K562 (cell line): ENCODE results near the gene ELMO1. TPM values are rescaled to one million over a fixed set of nuclear protein-coding genes. Genes with fewer than 3 reads are reported as not detected.

Experiments
- ATAC-seq: fragments of 200-7000 bp; cut with Tn5 transposase; 3 replicates; pipeline ENCODE4 v1.9.1; 2020; ENCODE audit warnings: moderate library complexity
- BruUV-seq: library from RNA; stranded (reverse); fragments of 400-500 nt; replicated peaks from 2 replicates; lab custom pipeline; 2021; lab: Mats Ljungman, UMichigan
- CTCF ChIA-PET: fragments of 300-600 bp; formaldehyde crosslinking; extraction: SDS; loops from one replicate; lab custom pipeline; 2021; ENCODE audit warnings: low intra/inter-chr PET ratio; lab: Yijun Ruan, JAX
- POLR2A ChIA-PET: fragments of 300-600, 350-650 bp; sonication (Branson Sonifier 250); formaldehyde crosslinking; extraction: SDS; loops from one replicate; lab custom pipeline; 2021; ENCODE audit warnings: antibody characterized with exemption, inconsistent platforms; lab: Yijun Ruan, JAX
- DNase-seq, 4 experiments: peaks; one replicate each; pipeline versions ENCODE4 v3.0.0 to v3.0.0-alpha.2; 2011 to 2018; ENCODE audit warnings: low spot score in 3 of 4, mixed read lengths in 3 of 4; ENCODE audit errors: extremely low read depth in 1 of 4
- FAIRE-seq: peaks from 2 replicates; lab custom pipeline; 2011; peaks lifted over from hg19 to GRCh38; lab: Jason Lieb, UNC
- H2AFZ ChIP-seq: 2 replicates; pipeline ENCODE4 v1.6.0; 2011; ENCODE audit warnings: low read depth, low read length, control low read depth, inconsistent platforms
- H3K27ac ChIP-seq: fragments of 200-600 bp; 3 replicates; pipeline ENCODE4 v1.8.0; 2011; ENCODE audit warnings: low read depth, mild to moderate bottlenecking, control low read depth, inconsistent platforms, low read length, moderate library complexity, mixed read lengths; ENCODE audit errors: extremely low read depth
- H3K27me3 ChIP-seq, 2 experiments: fragments of 300-600 bp in 1 of 2; 2 replicates in 1 of 2; 3 replicates in 1 of 2; pipeline versions ENCODE4 v1.6.0 to v1.8.0; 2011; ENCODE audit warnings: inconsistent platforms in 2 of 2, low read length in 2 of 2, mild to moderate bottlenecking in 1 of 2, mixed read lengths in 1 of 2, moderate library complexity in 1 of 2; ENCODE audit not compliant: control insufficient read depth in 2 of 2, insufficient read depth in 2 of 2
- H3K36me3 ChIP-seq: fragments of 300-600 bp; 3 replicates; pipeline ENCODE4 v1.8.0; 2011; ENCODE audit warnings: mild to moderate bottlenecking, low read length, inconsistent platforms; ENCODE audit not compliant: control insufficient read depth, insufficient read depth
- H3K4me1 ChIP-seq, 2 experiments: fragments of 200-600 bp in 1 of 2; replicated peaks in 1 of 2; 2 replicates in 1 of 2; 3 replicates in 1 of 2; pipeline versions ENCODE4 v1.5.1 to v1.8.0; 2011; ENCODE audit warnings: inconsistent platforms in 2 of 2, low read length in 2 of 2, mild to moderate bottlenecking in 1 of 2, mixed read lengths in 1 of 2, moderate library complexity in 1 of 2; ENCODE audit not compliant: control insufficient read depth in 2 of 2, insufficient read depth in 2 of 2
- H3K4me2 ChIP-seq: 2 replicates; pipeline ENCODE4 v1.6.1; 2011; ENCODE audit warnings: low read length, control low read depth, inconsistent platforms, mixed read lengths; ENCODE audit not compliant: insufficient read depth
- H3K4me3 ChIP-seq: fragments of 200-600 bp; sonication (generic), shearing (Covaris generic); 2 replicates; pipeline ENCODE4 v1.5.1; 2016; ENCODE audit warnings: control low read depth, inconsistent platforms
- H3K79me2 ChIP-seq: fragments of 200-600 bp; 3 replicates; pipeline ENCODE4 v1.8.0; 2011; ENCODE audit warnings: low read length, inconsistent platforms; ENCODE audit not compliant: control insufficient read depth, insufficient read depth
- H3K9ac ChIP-seq, 2 experiments: 2 replicates each; pipeline versions ENCODE4 v1.6.0 to v1.6.1; 2011; ENCODE audit warnings: low read depth in 2 of 2, low read length in 2 of 2, control low read depth in 1 of 2, inconsistent platforms in 1 of 2, mild to moderate bottlenecking in 1 of 2, mixed read lengths in 1 of 2; ENCODE audit not compliant: insufficient read depth in 1 of 2
- H3K9me1 ChIP-seq: one replicate; pipeline ENCODE4 v1.6.0; 2011; ENCODE audit warnings: inconsistent platforms, mild to moderate bottlenecking, low read length, moderate library complexity; ENCODE audit not compliant: control insufficient read depth, insufficient read depth
- H3K9me3 ChIP-seq: replicated peaks from 2 replicates; pipeline ENCODE4 v1.5.1; 2011; ENCODE audit warnings: low read depth, low read length, inconsistent platforms; ENCODE audit not compliant: control insufficient read depth, insufficient read depth
- H4K20me1 ChIP-seq: replicated peaks from 2 replicates; pipeline ENCODE4 v1.6.1; 2011; ENCODE audit warnings: low read length, inconsistent platforms, mixed read lengths; ENCODE audit not compliant: control insufficient read depth, insufficient read depth
- BRF1 ChIP-seq: IDR thresholded peaks from 3 replicates; pipeline ENCODE4 v1.6.1; 2011; ENCODE audit warnings: borderline replicate concordance, mild to moderate bottlenecking; ENCODE audit not compliant: insufficient read length; ENCODE audit errors: extremely low read depth
- CTCF ChIP-seq, 3 experiments: IDR thresholded peaks in 2 of 3; conservative IDR thresholded peaks in 1 of 3; 2 replicates each; pipeline ENCODE4 v1.5.1; 2011 to 2012; ENCODE audit warnings: low read length in 3 of 3, mild to moderate bottlenecking in 3 of 3, control low read depth in 2 of 3, improper control_type of control experiment in 1 of 3, inconsistent platforms in 1 of 3, low read depth in 1 of 3, mixed read lengths in 1 of 3, moderate library complexity in 1 of 3; ENCODE audit not compliant: insufficient read depth in 2 of 3
- ELF1 ChIP-seq: fragments of 200-800 bp; sonication (Bioruptor generic); IDR thresholded peaks from 2 replicates; pipeline ENCODE4 v1.6.1; 2016; ENCODE audit warnings: missing genetic modification characterization, missing compliant biosample characterization
- ESRRB ChIP-seq: fragments of 250-450 bp; sonication (Bioruptor Pico); IDR thresholded peaks from 2 replicates; pipeline ENCODE4 v1.5.0; 2020; ENCODE audit warnings: mild to moderate bottlenecking, moderate library complexity, borderline replicate concordance
- ETV6 ChIP-seq, 3 experiments: fragments of 150-350 bp in 1 of 3; sonication (generic) in 1 of 3; formaldehyde crosslinking in 1 of 3; IDR thresholded peaks; 2 replicates each; pipeline versions ENCODE4 v1.6.1 to v1.8.0; 2014 to 2022; ENCODE audit warnings: borderline replicate concordance in 2 of 3, low read depth in 2 of 3, antibody characterized with exemption in 1 of 3, low read length in 1 of 3, mild to moderate bottlenecking in 1 of 3, missing genetic modification reagents in 1 of 3
- SLC30A9 ChIP-seq: fragments of 250-450 bp; sonication (Bioruptor Pico); IDR thresholded peaks from 2 replicates; pipeline ENCODE4 v1.8.0; 2022; ENCODE audit warnings: mild to moderate bottlenecking, moderate library complexity
- THRB ChIP-seq: fragments of 450-650 bp; formaldehyde crosslinking; conservative IDR thresholded peaks from 2 replicates; pipeline ENCODE4 v1.4.0; 2022; ENCODE audit warnings: mild to moderate bottlenecking, missing genetic modification characterization
- ZBTB7A ChIP-seq: IDR thresholded peaks from 2 replicates; pipeline ENCODE4 v1.6.1; 2011; ENCODE audit warnings: low read depth, mild to moderate bottlenecking, low read length, moderate library complexity, borderline replicate concordance; ENCODE audit not compliant: control insufficient read depth
- ZEB2 ChIP-seq: fragments of 450-650 bp; IDR thresholded peaks from 2 replicates; pipeline ENCODE4 v1.6.1; 2016
- ZNF134 ChIP-seq: fragments of 250-450 bp; sonication (Bioruptor Pico); conservative IDR thresholded peaks from 2 replicates; pipeline ENCODE4 v1.4.0; 2020
- ZNF445 ChIP-seq: fragments of 250-450 bp; sonication (Bioruptor Pico); IDR thresholded peaks from 2 replicates; pipeline ENCODE4 v1.4.0; 2020; ENCODE audit warnings: low read depth, mild to moderate bottlenecking, moderate library complexity
- ZNF551 ChIP-seq: fragments of 250-450 bp; sonication (Bioruptor Pico); IDR thresholded peaks from 2 replicates; pipeline ENCODE4 v1.5.0; 2021; ENCODE audit warnings: mild to moderate bottlenecking, moderate library complexity
- WGBS: fragments of 100-300 bp; shearing (Covaris generic); methylation state at CpG from one replicate; pipeline ENCODE4 v1.1.6; 2016; ENCODE audit warnings: low coverage, mixed read lengths; ENCODE audit not compliant: insufficient coverage; ENCODE audit errors: missing lambda C conversion rate; 5-methylcytosine and 5-hydroxymethylcytosine counted together
- in situ Hi-C: fragments of 300-500 bp; cut with MboI; formaldehyde crosslinking; loops from 4 replicates; pipeline ENCODE4 v1.15.0; 2018; ENCODE audit warnings: inconsistent platforms, mixed read lengths
- intact Hi-C: fragments of 100-400 bp; cut with micrococcal nuclease; formaldehyde crosslinking; loops from 2 replicates; pipeline ENCODE4 v1.14.2; 2022
- polyA plus RNA-seq, 8 experiments: library from polyadenylated mRNA; depleted of rRNA in 4 of 8; stranded (reverse) in 5 of 8; unstranded in 3 of 8; fragments of >200 nt; fragmentation: Nextera tagmentation in 2 of 8; fragmentation: Illumina TruSeq in 1 of 8; extraction: Ambion mirVana in 2 of 8; extraction: Trizol in 1 of 8; gene quantifications; 2 replicates each; pipeline versions ENCODE4 v1.2.1 to v1.2.3, GENCODE V29; 2011 to 2014; ENCODE audit warnings: inconsistent platforms in 1 of 8, missing spikeins in 1 of 8
- total RNA-seq, 7 experiments: library from RNA; depleted of rRNA in 6 of 7; stranded (reverse); fragments of >200 nt in 6 of 7; fragmentation: Illumina TruSeq in 2 of 7; extraction: Trizol in 2 of 7; gene quantifications; 2 replicates each; pipeline versions ENCODE4 v1.2.1 to v1.2.3, GENCODE V29; 2011 to 2021; ENCODE audit warnings: low replicate concordance in 1 of 7
- TF ChIP-seq, protein P1 (sequence below): fragments of 450-650 bp; IDR thresholded peaks from 2 replicates; pipeline ENCODE4 v1.6.1; 2017; ENCODE audit warnings: antibody characterized with exemption
- TF ChIP-seq, protein P2 (sequence below): fragments of 200-800 bp; sonication (Bioruptor generic); IDR thresholded peaks from 2 replicates; pipeline ENCODE4 v1.6.1; 2017; ENCODE audit warnings: missing genetic modification characterization, missing compliant biosample characterization

The ELMO1 gene
- total and polyA plus RNA-seq, 9 of the 15 experiments (the other 6 are each of a cell fraction or from before 2014, with no cell fraction given), result 0.36 to 7.2 (median 3.6) TPM

DNA sequence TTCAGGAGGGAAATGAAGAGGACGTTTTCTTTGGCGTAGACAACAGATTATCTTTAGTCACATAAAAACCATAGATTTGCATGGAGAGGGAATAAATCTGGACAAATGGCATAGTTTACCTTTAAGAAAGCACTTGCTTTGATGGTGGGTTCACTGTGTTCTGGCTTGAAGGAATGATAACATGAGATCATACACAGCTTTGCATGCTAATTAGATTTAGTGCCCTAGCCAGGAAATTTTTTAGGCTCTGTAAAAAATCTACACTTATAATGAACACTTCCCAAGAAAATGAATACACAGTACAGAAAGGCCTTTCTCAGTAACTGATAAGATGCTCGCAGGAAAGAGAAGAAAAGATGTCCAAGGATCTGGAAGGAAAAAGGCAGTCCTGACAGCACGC, 506.1 kb downstream of the ELMO1 start:
- Histone ChIP-seq H3K27ac (no peak overlapping the region), H2AFZ (no peak overlapping the region), H3K79me2 (no peaks in the 10 kb centered on the region), H3K36me3 (no peaks in the 10 kb centered on the region), H3K4me1 (no peaks in the 10 kb centered on the region), H3K4me2 (no peak overlapping the region), H3K4me3 (no peak overlapping the region), H3K9me3 (no peaks in the 10 kb centered on the region), H3K9me1 (no peaks in the 10 kb centered on the region), H4K20me1 (no peaks in the 10 kb centered on the region), H3K9ac (no peak overlapping the region), H3K27me3 (no peaks in the 10 kb centered on the region)
- ATAC-seq (no peak), FAIRE-seq (no peak), DNase-seq (no peak)
- BruUV-seq, result no TSS peak
- in situ Hi-C loops, result no loop called here
- ChIA-PET CTCF (no interaction called here), POLR2A (no interaction called here)
- intact Hi-C loops, result no loop called here
- TF ChIP-seq SLC30A9 (CRISPR knock-in tag) (no peak), ZNF445 (CRISPR knock-in tag) (no peak), ZNF551 (CRISPR knock-in tag) (no peak), ZBTB7A (no peak), BRF1 (no peak), ZNF134 (CRISPR knock-in tag) (no peak), THRB (CRISPR knock-in tag) (no peak), ETV6 (IDR thresholded peaks at IDR 0.05; ENCODE audit: borderline replicate concordance in 1 of 2, low read depth in 2 of 2, low read length in 1 of 2) (no peak), ETV6 (CRISPR knock-in tag; IDR thresholded peaks at IDR 0.05; ENCODE audit: borderline replicate concordance) (no peak), CTCF (IDR thresholded peaks at IDR 0.05 in 2 of 3, conservative IDR thresholded peaks at IDR 0.05 in 1 of 3; ENCODE audit: insufficient read depth in 2 of 3, low read depth in 1 of 3, low read length in 3 of 3) (no peak), ZEB2 (no peak), ESRRB (no peak), ELF1 (tag) (no peak)
- TF ChIP-seq, protein P1, sequence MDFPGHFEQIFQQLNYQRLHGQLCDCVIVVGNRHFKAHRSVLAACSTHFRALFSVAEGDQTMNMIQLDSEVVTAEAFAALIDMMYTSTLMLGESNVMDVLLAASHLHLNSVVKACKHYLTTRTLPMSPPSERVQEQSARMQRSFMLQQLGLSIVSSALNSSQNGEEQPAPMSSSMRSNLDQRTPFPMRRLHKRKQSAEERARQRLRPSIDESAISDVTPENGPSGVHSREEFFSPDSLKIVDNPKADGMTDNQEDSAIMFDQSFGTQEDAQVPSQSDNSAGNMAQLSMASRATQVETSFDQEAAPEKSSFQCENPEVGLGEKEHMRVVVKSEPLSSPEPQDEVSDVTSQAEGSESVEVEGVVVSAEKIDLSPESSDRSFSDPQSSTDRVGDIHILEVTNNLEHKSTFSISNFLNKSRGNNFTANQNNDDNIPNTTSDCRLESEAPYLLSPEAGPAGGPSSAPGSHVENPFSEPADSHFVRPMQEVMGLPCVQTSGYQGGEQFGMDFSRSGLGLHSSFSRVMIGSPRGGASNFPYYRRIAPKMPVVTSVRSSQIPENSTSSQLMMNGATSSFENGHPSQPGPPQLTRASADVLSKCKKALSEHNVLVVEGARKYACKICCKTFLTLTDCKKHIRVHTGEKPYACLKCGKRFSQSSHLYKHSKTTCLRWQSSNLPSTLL, result no peak
- TF ChIP-seq, protein P2, sequence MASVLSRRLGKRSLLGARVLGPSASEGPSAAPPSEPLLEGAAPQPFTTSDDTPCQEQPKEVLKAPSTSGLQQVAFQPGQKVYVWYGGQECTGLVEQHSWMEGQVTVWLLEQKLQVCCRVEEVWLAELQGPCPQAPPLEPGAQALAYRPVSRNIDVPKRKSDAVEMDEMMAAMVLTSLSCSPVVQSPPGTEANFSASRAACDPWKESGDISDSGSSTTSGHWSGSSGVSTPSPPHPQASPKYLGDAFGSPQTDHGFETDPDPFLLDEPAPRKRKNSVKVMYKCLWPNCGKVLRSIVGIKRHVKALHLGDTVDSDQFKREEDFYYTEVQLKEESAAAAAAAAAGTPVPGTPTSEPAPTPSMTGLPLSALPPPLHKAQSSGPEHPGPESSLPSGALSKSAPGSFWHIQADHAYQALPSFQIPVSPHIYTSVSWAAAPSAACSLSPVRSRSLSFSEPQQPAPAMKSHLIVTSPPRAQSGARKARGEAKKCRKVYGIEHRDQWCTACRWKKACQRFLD, result no peak
- 0% methylated on average over 4 of the region's 4 CpGs for WGBS
